Left ventricle myocardium inferior (tissue), 1 donor: ENCODE results near the gene LRRC7. TPM values are rescaled to one million over a fixed set of nuclear protein-coding genes. Genes with fewer than 3 reads are reported as not detected.

Experiments
- DNase-seq: peaks from one replicate; pipeline ENCODE4 v3.0.0-alpha.2; 2020
- H3K27ac ChIP-seq: fragments of 200-600 bp; replicated peaks from 2 replicates; pipeline ENCODE4 v1.8.0; 2021
- H3K27me3 ChIP-seq: fragments of 200-600 bp; 2 replicates; pipeline ENCODE4 v1.8.0; 2021; ENCODE audit warnings: low read depth
- H3K36me3 ChIP-seq: fragments of 200-600 bp; 2 replicates; pipeline ENCODE4 v1.8.0; 2021
- H3K4me1 ChIP-seq: fragments of 200-600 bp; 2 replicates; pipeline ENCODE4 v1.8.0; 2021
- H3K4me3 ChIP-seq: fragments of 200-600 bp; 2 replicates; pipeline ENCODE4 v1.8.0; 2021; ENCODE audit warnings: mild to moderate bottlenecking, moderate library complexity
- H3K9me3 ChIP-seq: fragments of 200-600 bp; replicated peaks from 2 replicates; pipeline ENCODE4 v1.8.0; 2021
- CTCF ChIP-seq: fragments of 200-600 bp; IDR thresholded peaks from 2 replicates; pipeline ENCODE4 v1.8.0; 2021; ENCODE audit warnings: antibody characterized with exemption, mild to moderate bottlenecking, borderline replicate concordance
- intact Hi-C: fragments of 100-400 bp; cut with micrococcal nuclease; formaldehyde crosslinking; loops from one replicate; pipeline ENCODE4 v1.11.0; 2022
- total RNA-seq: library from RNA; stranded (reverse); fragmentation: NEBNext Ultra II Directional; extraction: Animal tissue kit (Norgen Biotek cat#: 25700); gene quantifications from one replicate; pipeline ENCODE4 v1.2.1, GENCODE V29; 2021
- donor health status: DM: no; HTN: yes; CAD: no; lungs with severe emphysema.

Gene LRRC7
- total RNA-seq, 1 donor from 2014 or later, result 0.44 TPM

- Histone ChIP-seq H3K4me3 (no peak overlapping the region), H3K4me1 (no peaks in the 10 kb centered on the region), H3K9me3 (no peaks in the 10 kb centered on the region), H3K36me3 (no peaks in the 10 kb centered on the region), H3K27ac (no peak overlapping the region), H3K27me3 (no peaks in the 10 kb centered on the region)
- no peak for TF ChIP-seq CTCF
- intact Hi-C loops, result no loop called here
- DNase-seq, result no peak
Observed at GRCh38 chr1:69985376-69985775, 417.7 kb downstream of the LRRC7 start.

DNA sequence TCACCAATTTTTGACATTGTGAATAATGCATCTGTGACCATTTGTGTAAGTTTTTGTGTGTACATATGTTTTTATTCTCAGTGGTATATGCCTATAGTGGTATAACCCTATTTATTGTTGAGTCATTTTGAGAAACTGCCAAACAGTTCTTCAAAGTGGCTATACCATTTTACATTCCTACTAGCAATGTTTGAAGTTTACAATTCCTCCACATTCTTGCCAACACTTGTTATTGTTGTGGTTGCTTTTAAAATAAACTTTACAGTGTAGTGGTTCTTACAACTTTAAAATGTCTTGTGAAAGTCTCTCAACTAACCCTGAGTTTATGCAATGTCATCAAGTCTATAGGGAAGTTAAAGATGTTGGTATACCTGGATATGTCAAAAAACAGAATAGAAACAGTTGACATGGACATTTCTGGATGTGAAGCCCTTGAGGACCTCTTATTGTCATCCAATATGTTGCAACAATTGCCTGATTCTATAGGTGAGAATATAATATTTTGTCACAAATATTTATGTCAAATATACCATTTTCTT is 418.2 kb downstream of the LRRC7 start:
- H3K4me1 ChIP-seq, result no peaks in the 10 kb centered on the region
- intact Hi-C loops, result no loop called here

DNA sequence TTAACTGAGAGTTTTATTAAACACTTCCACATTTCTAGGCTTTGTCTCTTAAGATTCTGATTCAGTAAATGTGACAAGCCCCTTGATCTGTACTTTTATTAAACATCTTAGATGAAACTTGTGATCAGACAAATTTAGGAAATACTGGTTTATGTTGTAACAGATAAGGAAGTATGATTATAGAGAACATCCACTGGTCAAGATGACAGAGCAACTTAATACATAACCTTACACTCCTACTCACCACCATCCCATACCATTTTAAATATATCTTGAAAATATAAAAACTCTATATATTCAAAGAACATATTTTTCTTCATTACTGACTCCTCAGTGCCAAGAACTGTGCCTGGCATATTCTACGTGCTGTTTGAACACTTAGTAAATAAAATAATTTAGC is 420.2 kb downstream of the LRRC7 start:
- H3K9me3 ChIP-seq, result no peaks in the 10 kb centered on the region
- no peak overlapping the region for H3K4me3 ChIP-seq
- H3K36me3 ChIP-seq, result no peaks in the 10 kb centered on the region
- DNase-seq, result no peak
- intact Hi-C loops, result no loop called here
- H3K4me1 ChIP-seq, result no peaks in the 10 kb centered on the region
- no peak for TF ChIP-seq CTCF
- H3K27ac ChIP-seq, result no peak overlapping the region
- no peaks in the 10 kb centered on the region for H3K27me3 ChIP-seq

More for the DNA sequence above, 418.2 kb downstream of the LRRC7 start:
- no peak overlapping the region for H3K27ac ChIP-seq
- no peaks in the 10 kb centered on the region for H3K27me3 ChIP-seq
- DNase-seq, result no peak
- H3K4me3 ChIP-seq, result no peak overlapping the region
- no peak for TF ChIP-seq CTCF
- H3K36me3 ChIP-seq, result no peaks in the 10 kb centered on the region
- no peaks in the 10 kb centered on the region for H3K9me3 ChIP-seq

- Histone ChIP-seq H3K27me3 (no peaks in the 10 kb centered on the region), H3K9me3 (no peaks in the 10 kb centered on the region), H3K36me3 (no peaks in the 10 kb centered on the region), H3K27ac (no peak overlapping the region), H3K4me3 (no peak overlapping the region), H3K4me1 (no peaks in the 10 kb centered on the region)
- no peak for DNase-seq
- intact Hi-C loops, result no loop called here
- no peak for TF ChIP-seq CTCF
Observed at GRCh38 chr1:69991644-69992043, 423.9 kb downstream of the LRRC7 start.

DNA sequence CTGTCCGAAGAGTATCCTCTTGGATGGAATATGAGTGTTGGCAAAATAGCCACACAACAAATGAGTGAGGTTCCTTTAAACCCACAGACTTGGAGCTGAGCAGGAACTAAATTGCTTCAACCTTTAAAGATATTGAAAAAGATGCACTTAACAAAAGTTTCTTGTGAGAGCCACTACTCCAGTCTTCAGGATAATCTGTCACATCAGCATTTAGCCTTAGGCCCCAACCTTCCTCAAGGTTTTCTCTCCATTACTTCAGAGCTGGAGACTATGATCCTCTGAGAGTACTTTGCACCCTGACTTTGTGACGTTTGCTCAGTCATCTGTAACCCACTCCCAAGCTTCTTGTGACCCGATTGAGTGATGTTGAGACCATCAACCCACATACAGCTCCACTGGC is 424.9 kb downstream of the LRRC7 start:
- Histone ChIP-seq H3K27me3 (no peaks in the 10 kb centered on the region), H3K4me3 (no peak overlapping the region), H3K27ac (no peak overlapping the region), H3K36me3 (no peaks in the 10 kb centered on the region), H3K4me1 (no peaks in the 10 kb centered on the region), H3K9me3 (no peaks in the 10 kb centered on the region)
- DNase-seq, result no peak
- intact Hi-C loops, result no loop called here
- no peak for TF ChIP-seq CTCF
